PFSK-1 (cell line): Measurements from ENCODE around the gene NAV2.

Source experiments
- FOXP2 ChIP-seq: optimal IDR thresholded peaks from 2 replicates; pipeline ENCODE3; 2011; ENCODE audit warnings: borderline replicate concordance, control low read depth, inconsistent platforms; ENCODE audit not compliant: insufficient read depth; ENCODE audit errors: extremely low read length, extremely low read depth
- POLR2AphosphoS5 ChIP-seq: IDR thresholded peaks from 2 replicates; pipeline ENCODE4 v1.6.1; 2012; ENCODE audit warnings: low read depth, mild to moderate bottlenecking, control low read depth, low read length, moderate library complexity
- SIN3A ChIP-seq: IDR thresholded peaks from 2 replicates; pipeline ENCODE4 v1.6.1; 2012; ENCODE audit warnings: mild to moderate bottlenecking, low read length, moderate library complexity, borderline replicate concordance; ENCODE audit not compliant: insufficient read depth
- TAF1 ChIP-seq: IDR thresholded peaks from 2 replicates; pipeline ENCODE4 v1.6.1; 2012; ENCODE audit warnings: low read length, control low read depth, borderline replicate concordance; ENCODE audit not compliant: insufficient read depth
- TF ChIP-seq, protein P1 (sequence below), 2 experiments: IDR thresholded peaks; 2 replicates each; pipeline versions ENCODE4 v1.6.1 to v1.8.0; 2011 to 2012; ENCODE audit warnings: low read depth in 2 of 2, low read length in 2 of 2, control low read depth in 1 of 2, inconsistent platforms in 1 of 2, mild to moderate bottlenecking in 1 of 2, moderate library complexity in 1 of 2; ENCODE audit not compliant: insufficient read depth in 1 of 2

The NAV2 gene

DNA sequence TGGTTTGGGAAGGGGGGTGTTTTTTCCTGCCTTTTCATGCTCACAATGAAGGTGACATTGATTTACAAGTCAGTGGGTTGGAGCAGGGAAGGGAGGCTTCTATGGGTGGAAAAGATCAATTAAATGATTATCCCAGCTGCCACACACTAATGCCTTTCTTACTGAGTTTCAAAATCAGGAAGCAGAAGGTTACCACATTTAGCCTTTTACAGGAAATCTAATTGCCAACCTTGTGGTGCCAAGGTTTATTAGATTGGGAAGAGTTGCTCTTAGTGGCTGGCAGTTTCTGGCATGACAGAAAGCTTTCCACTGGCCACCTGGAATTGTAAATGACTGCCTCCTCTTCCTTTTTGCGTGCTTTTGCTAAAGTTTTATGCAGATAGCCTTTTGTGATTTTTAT, 98.7 kb downstream of the NAV2 start:
- TF ChIP-seq, protein P1, sequence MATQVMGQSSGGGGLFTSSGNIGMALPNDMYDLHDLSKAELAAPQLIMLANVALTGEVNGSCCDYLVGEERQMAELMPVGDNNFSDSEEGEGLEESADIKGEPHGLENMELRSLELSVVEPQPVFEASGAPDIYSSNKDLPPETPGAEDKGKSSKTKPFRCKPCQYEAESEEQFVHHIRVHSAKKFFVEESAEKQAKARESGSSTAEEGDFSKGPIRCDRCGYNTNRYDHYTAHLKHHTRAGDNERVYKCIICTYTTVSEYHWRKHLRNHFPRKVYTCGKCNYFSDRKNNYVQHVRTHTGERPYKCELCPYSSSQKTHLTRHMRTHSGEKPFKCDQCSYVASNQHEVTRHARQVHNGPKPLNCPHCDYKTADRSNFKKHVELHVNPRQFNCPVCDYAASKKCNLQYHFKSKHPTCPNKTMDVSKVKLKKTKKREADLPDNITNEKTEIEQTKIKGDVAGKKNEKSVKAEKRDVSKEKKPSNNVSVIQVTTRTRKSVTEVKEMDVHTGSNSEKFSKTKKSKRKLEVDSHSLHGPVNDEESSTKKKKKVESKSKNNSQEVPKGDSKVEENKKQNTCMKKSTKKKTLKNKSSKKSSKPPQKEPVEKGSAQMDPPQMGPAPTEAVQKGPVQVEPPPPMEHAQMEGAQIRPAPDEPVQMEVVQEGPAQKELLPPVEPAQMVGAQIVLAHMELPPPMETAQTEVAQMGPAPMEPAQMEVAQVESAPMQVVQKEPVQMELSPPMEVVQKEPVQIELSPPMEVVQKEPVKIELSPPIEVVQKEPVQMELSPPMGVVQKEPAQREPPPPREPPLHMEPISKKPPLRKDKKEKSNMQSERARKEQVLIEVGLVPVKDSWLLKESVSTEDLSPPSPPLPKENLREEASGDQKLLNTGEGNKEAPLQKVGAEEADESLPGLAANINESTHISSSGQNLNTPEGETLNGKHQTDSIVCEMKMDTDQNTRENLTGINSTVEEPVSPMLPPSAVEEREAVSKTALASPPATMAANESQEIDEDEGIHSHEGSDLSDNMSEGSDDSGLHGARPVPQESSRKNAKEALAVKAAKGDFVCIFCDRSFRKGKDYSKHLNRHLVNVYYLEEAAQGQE (IDR thresholded peaks at IDR 0.05; ENCODE audit: insufficient read depth in 1 of 2, low read depth in 2 of 2, low read length in 2 of 2) = no peak
- TF ChIP-seq POLR2AphosphoS5 (no peak), TAF1 (no peak), SIN3A (no peak), FOXP2 (no peak)

DNA sequence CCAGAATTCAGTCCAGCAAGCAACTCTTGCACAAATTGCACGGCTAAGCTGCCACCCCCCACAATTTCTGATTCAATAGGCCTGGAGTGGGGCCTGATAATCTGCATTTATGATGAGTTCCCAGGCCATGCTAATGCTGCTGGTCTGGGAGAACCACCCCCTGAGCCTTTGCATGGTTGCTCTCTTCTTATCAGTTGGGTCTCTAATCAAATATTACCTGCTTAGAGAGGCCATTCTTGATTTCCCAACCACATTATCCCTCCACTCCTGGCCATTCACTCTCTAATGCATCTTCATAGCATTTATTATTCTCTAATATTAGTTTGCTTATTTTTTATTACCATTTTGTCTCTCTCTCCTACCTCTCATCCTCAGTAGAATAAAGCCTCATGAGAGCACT, 99.5 kb downstream of the NAV2 start:
- TF ChIP-seq SIN3A (no peak), TAF1 (no peak), POLR2AphosphoS5 (no peak), FOXP2 (no peak)
- TF ChIP-seq, protein P1 (IDR thresholded peaks at IDR 0.05; ENCODE audit: insufficient read depth in 1 of 2, low read depth in 2 of 2, low read length in 2 of 2) = no peak

DNA sequence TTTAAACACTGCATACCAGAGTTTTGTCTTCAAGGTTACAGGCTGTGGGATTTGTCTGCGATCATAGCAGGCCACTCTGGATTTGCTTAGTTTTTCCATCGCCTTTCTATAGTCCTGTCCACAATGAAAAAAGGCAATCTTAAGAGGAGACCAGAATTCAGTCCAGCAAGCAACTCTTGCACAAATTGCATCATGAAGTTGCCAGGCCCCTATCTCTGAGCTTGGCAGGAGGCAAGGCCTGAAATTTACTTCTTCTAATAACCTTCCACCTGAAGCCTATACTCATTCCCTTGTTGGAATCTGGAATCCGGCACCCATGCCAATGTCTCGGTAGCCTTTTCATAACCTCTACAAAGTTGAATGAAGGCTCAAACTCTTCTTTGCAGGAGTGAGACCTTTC, 100.1 kb downstream of the NAV2 start:
- TF ChIP-seq POLR2AphosphoS5 (no peak), SIN3A (no peak), FOXP2 (no peak)
- TF ChIP-seq, protein P1 (IDR thresholded peaks at IDR 0.05; ENCODE audit: insufficient read depth in 1 of 2, low read depth in 2 of 2, low read length in 2 of 2) = no peak

DNA sequence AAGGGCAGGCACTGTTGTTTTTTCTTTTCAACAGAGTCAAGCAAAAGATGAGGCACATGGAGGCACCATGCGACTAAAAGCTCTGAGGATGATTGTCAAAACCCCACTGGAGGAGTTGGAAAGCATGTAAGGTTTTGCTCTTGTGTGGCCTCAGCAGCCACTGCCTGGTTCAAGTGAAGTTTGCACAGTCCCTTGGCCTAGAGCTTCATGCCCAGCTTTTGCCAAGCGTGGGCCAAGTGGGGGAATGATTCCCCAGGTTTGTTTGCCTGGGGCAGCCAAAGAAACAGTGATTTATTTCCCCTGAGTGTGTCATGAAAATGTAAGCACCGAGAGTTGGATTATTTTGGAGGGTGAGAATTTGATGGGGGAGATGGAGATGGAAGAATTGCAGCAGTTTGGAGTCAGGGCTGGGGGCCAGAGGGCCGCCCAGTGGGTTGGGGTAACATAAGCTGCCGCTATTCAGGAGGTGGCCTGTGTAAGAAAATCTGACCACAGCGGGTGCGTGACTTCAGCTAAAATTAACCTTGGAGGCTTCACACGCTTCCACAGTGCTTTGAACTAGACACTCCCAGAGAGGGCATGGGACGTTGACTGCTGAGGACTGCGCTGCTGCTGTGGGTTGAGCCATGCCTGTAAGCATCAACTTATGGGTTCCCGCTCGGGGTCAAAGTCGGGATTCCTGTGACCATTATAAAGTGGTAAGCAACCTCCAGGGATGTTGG, 100.7 kb downstream of the NAV2 start:
- TF ChIP-seq FOXP2 (no peak), TAF1 (no peak), POLR2AphosphoS5 (no peak)
- TF ChIP-seq, protein P1 (IDR thresholded peaks at IDR 0.05; ENCODE audit: insufficient read depth in 1 of 2, low read depth in 2 of 2, low read length in 2 of 2) = no peak

DNA sequence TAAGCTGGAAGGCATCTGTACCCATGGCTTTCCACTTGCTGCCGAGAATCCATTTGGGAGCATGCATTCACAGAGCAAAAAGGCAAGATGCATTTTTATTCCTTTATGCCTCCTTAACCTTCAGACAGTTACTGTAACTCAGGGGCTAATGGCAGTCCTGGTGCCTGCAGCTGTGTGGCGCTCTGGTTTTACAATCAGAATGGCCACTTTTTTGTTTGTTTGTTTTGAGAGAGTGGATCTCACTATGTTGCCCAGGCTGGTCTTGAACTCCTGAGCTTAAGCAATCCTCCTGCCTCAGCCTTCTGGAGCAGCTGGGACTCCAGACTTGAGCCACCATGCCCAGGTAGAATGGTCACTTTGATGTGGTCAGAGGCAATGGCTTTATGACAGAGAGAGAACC, 101.8 kb downstream of the NAV2 start:
- TF ChIP-seq, protein P1 (IDR thresholded peaks at IDR 0.05; ENCODE audit: insufficient read depth in 1 of 2, low read depth in 2 of 2, low read length in 2 of 2) = no peak
- no peak for TF ChIP-seq FOXP2
- TF ChIP-seq POLR2AphosphoS5 = no peak
- no peak for TF ChIP-seq TAF1
